ENCODE data around the gene GNG12.

GNG12 gene

DNA sequence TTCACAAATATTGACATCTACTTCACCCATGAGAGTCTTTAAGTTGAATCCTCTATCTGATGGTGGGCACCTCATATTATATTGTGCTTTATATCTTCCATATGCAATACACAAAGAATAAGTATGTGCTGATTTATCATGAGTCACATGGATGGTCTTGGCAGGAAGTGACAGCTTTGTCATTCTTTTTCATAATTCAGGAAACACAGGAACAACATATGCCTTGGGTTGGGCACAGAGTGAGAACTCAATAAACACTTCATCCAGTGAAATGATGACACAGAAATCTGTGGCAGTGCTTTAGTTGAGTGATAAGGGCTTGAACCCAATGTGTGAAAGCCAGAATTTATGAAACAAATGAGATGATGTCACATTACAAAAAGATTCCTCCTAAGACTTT, 107.0 kb downstream of the GNG12 start:
- DNase-seq = no peak

DNA sequence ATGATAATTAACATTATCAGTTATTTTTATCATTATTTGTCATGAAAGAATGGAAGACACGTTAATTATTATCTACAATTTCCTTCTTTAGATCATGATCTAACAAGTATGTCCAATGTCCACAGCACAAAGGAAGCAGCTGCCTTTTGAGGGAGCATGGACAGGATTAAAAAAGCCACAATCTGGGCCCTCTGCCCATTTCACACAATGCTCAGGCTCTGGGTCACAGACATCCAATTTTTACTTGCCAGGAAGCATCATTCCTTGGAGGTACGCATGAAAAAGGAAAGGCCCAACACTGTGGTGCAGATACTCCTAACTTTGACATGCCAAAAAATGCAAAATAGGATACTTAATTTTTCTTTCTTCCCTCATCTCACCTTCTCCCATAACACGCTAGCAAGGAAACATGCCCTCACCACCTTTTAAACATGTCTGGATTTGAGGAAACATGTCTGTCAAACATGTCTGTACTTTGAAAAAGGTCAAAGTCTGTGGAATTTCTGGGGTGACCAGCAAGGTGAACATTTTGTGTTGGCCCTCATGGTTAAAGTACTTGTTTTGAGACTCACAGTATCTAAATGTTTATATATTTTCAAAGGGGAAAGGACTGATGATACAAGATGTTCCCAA, 108.2 kb downstream of the GNG12 start:
- no peak for DNase-seq

- DNase-seq = no peak
Observed at GRCh38 chr1:67723620-67724019, 109.6 kb downstream of the GNG12 start.

DNA sequence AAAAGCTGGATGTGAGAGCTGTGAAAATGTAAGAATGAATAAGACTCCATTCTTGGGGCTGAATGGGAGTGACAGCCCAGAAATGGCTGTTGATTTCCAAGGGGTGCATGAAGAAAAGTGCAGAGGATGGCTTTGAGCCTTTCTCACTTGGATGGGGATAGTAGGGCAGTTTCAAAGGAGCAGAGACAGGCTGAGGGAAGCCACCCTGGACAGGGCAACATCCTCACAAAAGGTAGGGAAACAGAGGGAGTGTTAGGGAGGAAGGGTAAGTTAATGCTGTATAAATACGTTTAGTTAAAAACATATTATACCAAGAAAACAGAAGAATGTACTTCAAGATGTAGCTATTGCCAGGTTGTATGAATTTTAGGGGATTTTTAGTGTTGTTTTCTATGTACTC, 110.1 kb downstream of the GNG12 start:
- no peak for DNase-seq

GRCh38 chr1:67722292-67722944, 110.8 kb downstream of the GNG12 start:
- DNase-seq = no peak

DNA sequence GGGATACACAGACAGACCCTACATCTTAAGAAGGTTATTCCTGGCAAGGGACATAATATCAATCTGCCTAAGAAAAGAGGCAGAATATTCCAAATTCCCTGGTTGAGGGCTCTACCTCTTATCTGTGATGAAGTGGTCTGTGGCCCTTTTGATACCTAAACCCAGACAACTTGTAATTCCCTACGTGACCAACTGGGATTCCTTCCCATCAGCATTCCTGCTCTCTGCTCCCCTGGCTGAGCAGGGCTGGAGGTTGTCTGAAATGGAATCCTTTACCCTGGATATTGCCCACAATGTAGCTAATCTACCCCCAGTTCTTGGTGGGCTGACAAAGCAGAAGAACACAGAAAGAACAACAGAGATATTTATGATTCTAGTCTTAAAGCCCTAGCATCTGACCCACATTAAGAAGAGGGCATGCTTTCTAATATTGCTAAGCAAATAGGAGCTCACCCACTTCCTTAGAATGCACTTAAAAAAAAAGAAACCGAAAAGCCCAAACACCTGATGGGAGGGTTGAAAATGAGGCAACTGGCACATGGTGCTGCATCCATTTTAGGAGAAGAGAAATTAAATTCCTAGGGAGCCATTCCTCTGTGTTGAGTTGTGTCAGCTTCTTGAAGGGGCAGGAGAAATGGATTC, 111.5 kb downstream of the GNG12 start:
- no peak for DNase-seq

GRCh38 chr1:67721112-67721511, 112.2 kb downstream of the GNG12 start:
- no peak for DNase-seq

DNA sequence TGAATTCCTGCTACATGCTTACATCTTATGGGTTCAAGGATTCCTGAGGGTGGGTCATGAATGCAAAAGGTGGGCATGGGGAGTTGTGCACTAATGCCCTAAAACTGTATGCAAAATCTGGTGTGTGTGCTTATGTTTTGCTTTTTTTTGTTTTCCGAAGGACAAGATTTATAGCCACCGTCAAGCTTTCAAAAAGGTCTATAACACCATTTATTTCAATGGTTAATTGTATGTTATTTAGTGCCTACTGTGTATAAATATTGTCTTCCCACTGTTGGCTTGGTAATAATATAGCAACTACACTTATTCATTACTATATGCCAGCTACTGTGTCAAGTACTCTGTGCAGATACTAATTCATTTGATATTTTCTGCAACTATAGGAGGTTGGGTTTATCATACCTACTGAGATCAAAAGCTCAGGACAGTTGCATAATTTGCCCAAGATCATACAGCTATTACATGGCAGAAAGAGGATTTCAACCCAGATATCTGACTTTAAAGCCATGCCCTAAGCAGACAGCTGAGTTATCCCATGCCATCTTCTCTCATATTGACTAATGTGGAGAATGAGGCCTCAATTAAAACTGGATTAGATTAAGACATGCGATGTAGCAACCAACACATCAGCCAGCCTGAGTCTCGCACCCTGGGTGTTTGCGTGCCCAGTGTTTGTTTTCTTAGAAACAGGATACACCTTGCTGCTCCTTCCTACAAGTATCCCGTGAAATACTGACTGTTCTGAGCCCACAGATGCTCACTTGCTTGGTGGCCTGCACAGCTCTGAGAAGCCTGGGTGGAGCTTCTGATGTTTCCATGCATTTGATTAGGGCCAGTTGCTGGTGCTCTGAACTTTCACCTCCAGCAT, 113.7 kb downstream of the GNG12 start:
- no peak for DNase-seq

DNA sequence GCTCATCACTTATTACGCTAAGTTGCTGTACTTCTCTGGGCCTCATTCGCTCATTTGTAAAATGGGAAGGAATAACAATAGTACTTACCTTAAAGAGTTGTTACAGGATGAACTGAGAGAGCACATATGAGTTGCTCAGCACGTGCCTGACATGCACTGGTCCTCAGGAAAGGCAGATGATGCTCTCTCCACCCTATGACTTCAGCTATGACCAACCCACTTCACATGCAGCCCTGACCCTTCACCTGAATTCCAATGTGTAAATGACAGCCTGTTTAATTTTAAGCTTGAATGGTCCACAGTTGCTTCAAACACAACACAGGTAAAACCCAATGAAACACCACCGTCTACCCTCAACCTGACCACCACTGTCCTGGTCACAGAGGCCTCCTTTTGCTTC, 115.4 kb downstream of the GNG12 start:
- DNase-seq = no peak

- no peak for DNase-seq
Observed at GRCh38 chr1:67716800-67717199, 116.5 kb downstream of the GNG12 start.

DNA sequence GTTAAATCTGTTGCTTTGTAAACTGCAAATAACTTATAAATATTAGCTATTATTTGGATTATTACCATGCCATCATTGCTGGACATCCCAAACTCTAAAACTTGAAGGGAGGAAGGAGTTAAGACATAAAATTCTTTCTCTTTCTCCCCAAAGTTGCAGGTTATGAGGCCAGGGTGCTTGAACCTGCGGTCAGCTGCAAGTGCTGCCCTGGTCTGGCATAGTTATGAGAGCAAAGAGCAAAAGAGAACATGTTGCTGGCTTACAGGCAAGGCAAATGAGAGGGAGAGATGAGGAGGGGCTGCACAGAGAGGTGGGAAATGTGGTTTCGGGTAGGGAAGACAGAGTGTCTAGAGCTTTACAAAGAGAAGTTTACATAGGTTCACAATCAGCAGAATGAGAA, 117.4 kb downstream of the GNG12 start:
- no peak for DNase-seq

DNA sequence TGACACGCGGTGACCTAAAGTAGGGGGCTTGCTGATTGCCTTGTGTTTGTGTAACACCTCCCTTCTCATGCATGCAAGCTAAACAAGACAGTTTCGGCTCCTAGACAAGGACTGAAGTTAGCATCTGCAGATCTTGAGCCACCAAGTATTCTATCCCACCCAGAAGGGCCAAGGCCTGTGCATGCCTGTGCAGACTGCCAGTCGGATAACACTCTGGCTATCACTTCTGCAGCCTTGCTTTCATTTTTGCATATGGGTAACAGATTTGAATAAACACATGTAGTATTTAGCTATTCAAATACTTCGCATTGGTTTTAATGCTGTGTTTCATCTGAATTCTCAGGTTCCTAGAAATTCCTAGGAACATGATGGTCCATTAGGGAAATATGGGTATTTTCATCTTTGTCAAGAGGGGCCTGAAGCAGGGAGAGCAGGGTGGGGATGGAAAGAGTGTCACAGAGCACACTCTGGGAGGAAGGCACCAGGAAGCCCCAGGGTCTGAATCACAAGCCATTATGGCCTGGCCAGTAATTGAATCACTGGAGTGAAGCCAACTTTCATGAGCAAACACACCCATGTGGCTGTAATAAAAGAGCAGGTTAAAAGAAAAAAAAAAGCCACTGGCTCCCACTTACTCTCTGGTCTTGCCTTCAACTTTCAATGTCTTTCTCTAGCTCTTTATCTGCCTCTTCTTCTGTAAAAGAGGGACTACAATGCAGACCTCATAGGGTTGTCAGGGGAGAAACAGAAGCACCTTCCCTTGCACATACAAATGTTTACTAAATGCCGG, 120.0 kb downstream of the GNG12 start:
- DNase-seq = no peak

DNA sequence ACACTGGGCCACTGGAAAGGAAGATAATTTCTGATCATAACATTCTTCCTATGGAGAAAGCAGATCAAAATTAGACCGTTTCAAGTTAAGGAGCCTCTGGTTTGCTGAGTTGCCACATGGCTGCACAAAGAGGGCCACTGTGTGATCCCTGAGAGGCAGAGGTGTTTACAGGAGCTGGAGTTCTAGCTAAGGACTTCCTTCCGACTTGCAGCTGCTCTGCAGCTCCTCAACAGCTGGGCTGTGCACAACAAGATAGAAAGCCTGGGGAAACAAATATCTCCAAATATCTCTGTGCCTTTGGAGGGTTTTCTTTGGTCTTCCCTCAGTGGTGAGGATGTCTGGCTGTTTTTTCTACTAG, 121.4 kb downstream of the GNG12 start:
- no peak for DNase-seq

DNA sequence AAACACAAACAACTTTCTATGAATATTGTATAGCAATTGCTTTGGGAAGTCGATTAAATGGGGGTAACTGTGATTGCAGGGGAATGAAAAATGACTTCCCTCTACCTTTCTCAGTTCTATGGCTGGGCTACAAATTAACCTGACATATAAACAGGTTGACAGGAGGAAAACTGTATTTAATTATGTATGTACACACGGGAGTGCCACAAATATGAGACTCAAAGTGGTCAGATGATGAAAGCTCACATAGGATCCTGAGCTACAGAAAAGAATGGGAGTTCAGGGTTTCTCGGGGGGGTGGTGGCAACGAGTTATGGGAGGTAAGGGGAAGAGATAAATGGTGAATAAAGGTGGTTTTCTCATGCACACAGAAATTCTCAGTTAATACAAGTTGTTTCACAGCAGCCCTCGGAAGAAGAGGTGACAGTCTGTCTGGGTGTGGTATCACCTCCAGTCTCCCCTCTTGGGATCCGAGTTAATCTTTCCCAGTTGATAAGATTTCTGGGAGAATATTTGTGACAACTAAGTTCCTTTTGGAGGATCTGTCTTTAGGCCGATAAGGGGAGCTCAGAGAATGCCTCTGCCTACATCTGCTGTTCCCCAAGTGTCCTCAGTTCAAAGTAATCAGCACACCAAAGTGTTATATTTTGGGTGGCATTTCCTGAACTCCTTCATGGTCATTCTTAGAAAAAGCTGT, 122.0 kb downstream of the GNG12 start:
- no peak for DNase-seq

DNA sequence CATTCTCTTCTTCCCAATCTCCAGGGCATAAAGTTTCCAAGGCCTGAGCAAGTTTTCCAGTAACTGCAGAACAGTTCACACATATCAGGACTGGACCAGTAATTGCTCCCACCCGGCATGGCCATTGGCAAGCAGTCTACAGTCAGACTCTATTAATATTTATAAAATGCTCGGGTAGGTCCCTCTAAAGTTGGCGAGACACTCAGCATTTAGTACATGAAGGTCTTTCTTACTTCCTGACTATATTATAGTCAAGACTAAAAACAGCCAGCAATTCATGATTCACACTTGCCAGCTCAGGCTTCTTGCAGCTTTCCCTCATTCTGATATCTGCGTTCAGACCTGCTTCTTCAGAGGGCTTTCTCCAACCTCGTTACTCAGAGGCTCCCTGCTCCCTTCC, 122.8 kb downstream of the GNG12 start:
- no peak for DNase-seq

- no peak for DNase-seq
Observed at GRCh38 chr1:67708606-67709005, 124.7 kb downstream of the GNG12 start.

GRCh38 chr1:67705735-67706453, 127.4 kb downstream of the GNG12 start:
- no peak for DNase-seq

- no peak for DNase-seq
Observed at GRCh38 chr1:67704351-67704750, 128.9 kb downstream of the GNG12 start.

DNA sequence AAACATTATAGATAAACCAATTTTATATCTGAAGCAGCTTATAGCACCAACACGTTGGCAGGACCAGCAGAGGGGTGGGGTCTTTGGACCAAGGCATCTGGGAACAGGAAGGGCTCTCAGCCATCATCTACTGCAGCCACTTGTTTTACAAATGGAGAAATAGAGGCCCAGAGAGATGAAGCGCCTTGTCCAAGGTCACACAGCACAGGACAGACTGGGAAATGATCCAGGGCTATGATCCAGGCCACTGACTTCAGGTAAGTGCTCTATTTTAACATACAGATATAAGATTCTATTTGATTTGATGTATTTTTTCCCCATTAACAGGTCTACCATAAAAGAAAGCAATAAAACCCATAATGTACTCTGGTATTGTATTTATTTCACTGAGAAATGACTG, 131.4 kb downstream of the GNG12 start:
- no peak for DNase-seq

DNA sequence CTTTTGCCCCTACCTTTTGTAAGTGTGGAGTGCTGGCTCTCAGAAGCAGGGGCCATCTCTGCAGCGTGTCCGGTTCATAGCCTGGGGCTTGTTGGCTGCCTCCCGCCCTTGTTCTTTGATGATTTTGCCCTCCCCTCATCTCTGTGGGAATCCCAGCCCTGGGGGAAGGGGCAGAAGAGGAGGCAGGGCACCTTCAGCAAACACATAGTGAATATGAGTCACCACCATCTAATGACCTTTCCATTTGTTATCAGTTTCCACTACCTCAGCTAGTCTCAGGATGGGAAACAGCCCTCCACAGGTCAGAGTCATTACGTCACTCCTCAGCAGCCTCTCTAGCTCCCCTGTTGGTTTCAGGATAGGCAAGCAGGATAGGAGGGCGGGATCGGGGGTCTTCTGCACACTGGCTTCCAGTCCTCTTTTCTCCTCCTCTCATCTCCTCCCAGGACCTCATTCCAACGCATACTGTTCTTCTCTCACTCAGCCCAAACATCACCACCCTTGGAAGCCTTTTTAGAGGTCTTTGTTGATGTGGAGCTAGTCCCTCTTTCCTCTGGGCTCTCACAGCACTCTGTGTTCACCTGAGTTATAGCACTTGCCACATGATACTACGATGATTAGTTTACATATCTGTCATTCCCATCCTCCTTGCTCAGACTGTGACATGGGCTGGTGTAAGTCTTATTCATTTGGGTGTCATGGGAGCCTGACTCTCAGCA, 132.4 kb downstream of the GNG12 start:
- DNase-seq = no peak

DNA sequence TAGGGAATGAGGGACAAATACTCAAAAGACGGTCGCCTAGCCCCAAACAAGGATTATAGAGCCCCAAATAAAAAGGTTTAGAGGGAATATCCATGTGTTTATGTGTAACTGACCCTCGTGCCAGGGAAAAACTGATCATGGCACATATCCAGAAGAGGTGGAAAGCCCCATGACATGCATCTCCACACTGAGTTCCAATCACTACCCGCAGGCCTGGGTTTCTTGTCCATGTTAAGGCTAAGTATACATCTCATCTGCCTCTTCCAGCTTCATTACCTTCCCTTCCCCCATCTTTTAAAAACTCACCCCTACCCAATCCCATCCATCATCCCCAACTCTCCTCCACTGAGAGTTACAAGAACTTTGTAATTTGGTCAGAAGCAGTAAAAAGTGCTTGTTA, 133.0 kb downstream of the GNG12 start:
- DNase-seq = no peak
